Fibroblast of the aortic adventitia (primary cell): Measurements from ENCODE around the gene PSORS1C1. TPM values are rescaled to one million over a fixed set of nuclear protein-coding genes. Genes with fewer than 3 reads are reported as not detected.
"Not testable (repeated sequence)": the region's sequence is repeated elsewhere in the genome, so short reads cannot be mapped to it uniquely, and the experiment has no call there.

ENCODE experiments used
- DNase-seq: peaks from one replicate; pipeline ENCODE4 v3.0.0-alpha.2; 2010; ENCODE audit warnings: low read depth
- H3K4me3 ChIP-seq: 2 replicates; pipeline ENCODE4 v1.5.1; 2011; ENCODE audit warnings: low read depth, mild to moderate bottlenecking, control low read depth, low read length, moderate library complexity
- CTCF ChIP-seq: IDR thresholded peaks from 2 replicates; pipeline ENCODE4 v1.5.1; 2011; ENCODE audit warnings: mild to moderate bottlenecking, low read length, control low read depth, inconsistent platforms; ENCODE audit not compliant: insufficient read depth
- small RNA-seq: library from RNA; depleted of rRNA; stranded (forward); fragments of <200 nt; gene quantifications from one replicate; pipeline ENCODE3, GENCODE V24; 2012
- total RNA-seq: library from RNA; depleted of rRNA; stranded (reverse); fragments of >200 nt; gene quantifications from 2 replicates; pipeline ENCODE4 v1.2.3, GENCODE V29; 2012; ENCODE audit warnings: low replicate concordance

PSORS1C1 gene
- total RNA-seq, 1 donor, result 1.2 TPM

- no peak for TF ChIP-seq CTCF
- no peak for DNase-seq
- H3K4me3 ChIP-seq, result no peak overlapping the region
Observed at GRCh38 chr6:31187780-31188194, 73.2 kb downstream of the PSORS1C1 start.

- not testable (repeated sequence) for H3K4me3 ChIP-seq, DNase-seq
Observed at GRCh38 chr6:31189223-31189622, 74.6 kb downstream of the PSORS1C1 start.

Small RNA genes within 50 kb of the gene (small RNA-seq; reads per million reads assigned to genes)
- gene POLR2LP1 (not detected), gene RNU6-1133P (not detected)

Other genes starting within 250 kb of the PSORS1C1 start
- gene DDR1, start 230.3 kb upstream of the PSORS1C1 start, total RNA-seq, result 7.7 and 41.9 TPM in 2 replicates
- 3.8 and 12.7 TPM in 2 replicates for gene GTF2H4, start 206.6 kb upstream of the PSORS1C1 start, total RNA-seq
- gene VARS2, start 200.6 kb upstream of the PSORS1C1 start, total RNA-seq, result 15.6 and 18.5 TPM in 2 replicates
- gene SFTA2, start 182.6 kb upstream of the PSORS1C1 start, total RNA-seq, result not detected in 2 replicates
- gene MUCL3, start 173.8 kb upstream of the PSORS1C1 start, total RNA-seq, result under 0.01 TPM in 1 of 2 replicates, not detected in the other
- not detected in 2 replicates for gene MUC21, start 131.1 kb upstream of the PSORS1C1 start, total RNA-seq
- gene MUC22, start 104.3 kb upstream of the PSORS1C1 start, total RNA-seq, result not detected in 2 replicates
- gene C6orf15, start 2.2 kb upstream of the PSORS1C1 start, total RNA-seq, result not detected in 2 replicates
- gene CDSN, start 5.6 kb downstream of the PSORS1C1 start, total RNA-seq, result not detected in 2 replicates
- gene PSORS1C2, start 24.3 kb downstream of the PSORS1C1 start, total RNA-seq, result not detected in 2 replicates
- 21.1 and 42.0 TPM in 2 replicates for gene CCHCR1, start 43.0 kb downstream of the PSORS1C1 start, total RNA-seq
- 4.2 and 46.3 TPM in 2 replicates for gene TCF19, start 43.8 kb downstream of the PSORS1C1 start, total RNA-seq
- gene POU5F1, start 55.9 kb downstream of the PSORS1C1 start, total RNA-seq, result not detected in 2 replicates
- 26.3 and 159 TPM in 2 replicates for gene HLA-C, start 157.3 kb downstream of the PSORS1C1 start, total RNA-seq
- gene HLA-B, start 242.4 kb downstream of the PSORS1C1 start, total RNA-seq, result 52.0 and 84.2 TPM in 2 replicates